ENCODE results near the gene MCF2L2. TPM values are rescaled to one million over a fixed set of nuclear protein-coding genes. Genes with fewer than 3 reads are reported as not detected.

Gene MCF2L2
- total RNA-seq, 3 donors from 2014 or later (not counting 1 experiment from before 2014, with no cell fraction given): 2.2 to 4.9 (median 2.7) TPM

DNA sequence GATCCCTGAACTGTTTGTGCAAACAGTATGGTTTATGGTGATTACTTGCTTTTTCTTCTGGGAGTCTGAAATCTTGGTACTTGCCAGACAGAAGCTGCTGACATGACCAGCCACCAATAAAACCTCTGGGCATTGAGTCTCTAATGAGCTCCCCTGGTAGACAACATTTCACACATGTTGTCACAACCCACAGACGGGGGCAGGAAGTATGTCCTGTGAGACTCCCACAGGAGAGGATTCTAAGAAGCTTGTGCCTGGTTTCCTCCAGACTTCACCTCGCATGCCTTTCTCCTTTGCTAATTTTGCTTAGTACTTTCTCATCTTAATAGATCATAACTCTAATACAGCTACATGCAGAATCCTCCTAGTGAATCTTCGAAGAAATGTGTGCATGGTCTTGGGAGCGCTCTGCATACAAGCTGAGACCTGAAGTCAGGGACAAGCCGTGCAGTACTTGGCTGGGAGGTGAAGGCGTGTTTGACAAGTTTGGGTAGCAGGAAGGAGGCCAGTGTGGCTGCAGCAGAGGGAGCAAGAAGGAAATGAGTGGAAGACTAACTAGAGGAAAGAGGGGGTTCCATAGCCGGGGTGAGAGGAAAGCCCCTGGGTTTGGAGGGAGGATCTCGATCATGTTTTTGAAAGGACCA is 126.4 kb downstream of the MCF2L2 start:
- Mint-ChIP-seq H3K4me3 (no peak overlapping the region), H3K9me3 (no peaks in the 10 kb centered on the region), H3K4me1 (peaks cover 21 to 23% of the 10 kb centered on the region in 2 donors), H3K27me3 (ENCODE audit: low read depth in 2 of 2) (peaks cover 0 to 5% of the 10 kb centered on the region in 2 donors), H3K27ac (no peak overlapping the region), H3K36me3 (no peaks in the 10 kb centered on the region)
- ATAC-seq: peak in 1 of 3 donors; percentile 68
- intact Hi-C loops (cut with micrococcal nuclease): no loop called here
- Histone ChIP-seq H3K4me3 (ENCODE audit: low read length) (no peak overlapping the region), H3K9me3 (ENCODE audit: control insufficient read depth, insufficient read depth, low read length) (no peaks in the 10 kb centered on the region), H3K4me1 (ENCODE audit: control insufficient read depth, insufficient read depth, low read length) (peaks cover 7% of the 10 kb centered on the region), H3K36me3 (ENCODE audit: control insufficient read depth, insufficient read depth, low read length) (no peaks in the 10 kb centered on the region), H3K27ac (ENCODE audit: low read length) (no peak overlapping the region), H3K27me3 (ENCODE audit: control insufficient read depth, insufficient read depth, low read length) (no peaks in the 10 kb centered on the region)
- TF ChIP-seq, protein P1, sequence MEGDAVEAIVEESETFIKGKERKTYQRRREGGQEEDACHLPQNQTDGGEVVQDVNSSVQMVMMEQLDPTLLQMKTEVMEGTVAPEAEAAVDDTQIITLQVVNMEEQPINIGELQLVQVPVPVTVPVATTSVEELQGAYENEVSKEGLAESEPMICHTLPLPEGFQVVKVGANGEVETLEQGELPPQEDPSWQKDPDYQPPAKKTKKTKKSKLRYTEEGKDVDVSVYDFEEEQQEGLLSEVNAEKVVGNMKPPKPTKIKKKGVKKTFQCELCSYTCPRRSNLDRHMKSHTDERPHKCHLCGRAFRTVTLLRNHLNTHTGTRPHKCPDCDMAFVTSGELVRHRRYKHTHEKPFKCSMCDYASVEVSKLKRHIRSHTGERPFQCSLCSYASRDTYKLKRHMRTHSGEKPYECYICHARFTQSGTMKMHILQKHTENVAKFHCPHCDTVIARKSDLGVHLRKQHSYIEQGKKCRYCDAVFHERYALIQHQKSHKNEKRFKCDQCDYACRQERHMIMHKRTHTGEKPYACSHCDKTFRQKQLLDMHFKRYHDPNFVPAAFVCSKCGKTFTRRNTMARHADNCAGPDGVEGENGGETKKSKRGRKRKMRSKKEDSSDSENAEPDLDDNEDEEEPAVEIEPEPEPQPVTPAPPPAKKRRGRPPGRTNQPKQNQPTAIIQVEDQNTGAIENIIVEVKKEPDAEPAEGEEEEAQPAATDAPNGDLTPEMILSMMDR (IDR thresholded peaks at IDR 0.05): no peak
- no peak for DNase-seq
- WGBS (ENCODE audit: insufficient coverage): 54% methylated on average over 8 of the region's 8 CpGs

DNA sequence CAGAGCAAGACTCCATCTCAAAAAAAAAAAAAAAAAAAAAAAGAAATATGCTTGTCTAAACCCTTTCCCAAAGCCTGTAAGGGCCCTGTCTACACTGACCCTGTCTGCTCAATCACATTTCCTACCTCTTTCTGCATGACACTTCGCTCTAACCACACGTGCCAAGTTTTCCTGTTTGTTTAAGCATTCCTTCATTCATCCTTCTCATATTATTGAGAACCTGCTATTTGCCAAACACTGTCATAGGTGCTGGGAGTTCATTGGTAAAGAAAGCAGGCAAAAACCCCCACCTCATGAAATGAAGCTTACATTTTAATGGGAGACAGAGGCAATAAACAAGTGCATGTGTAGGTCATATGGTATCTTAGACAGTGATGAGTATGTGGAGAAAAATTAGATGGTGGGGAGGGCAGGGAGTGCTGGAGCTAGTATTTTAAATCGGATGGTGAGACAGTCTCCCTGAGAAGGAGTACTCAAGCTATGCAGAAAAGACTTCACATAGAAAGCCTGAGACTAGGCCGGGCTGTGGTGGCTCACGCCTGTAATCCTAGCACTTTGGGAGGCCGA is 127.3 kb downstream of the MCF2L2 start:
- no peaks in the 10 kb centered on the region for H3K4me1 ChIP-seq (ENCODE audit: control insufficient read depth, insufficient read depth, low read length)
- no peaks in the 10 kb centered on the region for H3K9me3 ChIP-seq (ENCODE audit: control insufficient read depth, insufficient read depth, low read length)
- peaks cover 11 to 13% of the 10 kb centered on the region in 2 donors for H3K4me1 Mint-ChIP-seq
- ATAC-seq (no peak), DNase-seq (no peak)
- H3K4me3 Mint-ChIP-seq: no peak overlapping the region
- H3K36me3 Mint-ChIP-seq: no peaks in the 10 kb centered on the region
- no peak overlapping the region for H3K4me3 ChIP-seq (ENCODE audit: low read length)
- intact Hi-C loops (cut with micrococcal nuclease): no loop called here
- WGBS (ENCODE audit: insufficient coverage): 94% methylated on average over 6 of the region's 6 CpGs
- TF ChIP-seq, protein P1 (IDR thresholded peaks at IDR 0.05): no peak
- H3K27ac Mint-ChIP-seq: no peak overlapping the region
- H3K27ac ChIP-seq (ENCODE audit: low read length): no peak overlapping the region
- H3K27me3 Mint-ChIP-seq (ENCODE audit: low read depth in 2 of 2): peaks cover 0 to 5% of the 10 kb centered on the region in 2 donors
- H3K9me3 Mint-ChIP-seq: no peaks in the 10 kb centered on the region
- no peaks in the 10 kb centered on the region for H3K36me3 ChIP-seq (ENCODE audit: control insufficient read depth, insufficient read depth, low read length)
- no peaks in the 10 kb centered on the region for H3K27me3 ChIP-seq (ENCODE audit: control insufficient read depth, insufficient read depth, low read length)

DNA sequence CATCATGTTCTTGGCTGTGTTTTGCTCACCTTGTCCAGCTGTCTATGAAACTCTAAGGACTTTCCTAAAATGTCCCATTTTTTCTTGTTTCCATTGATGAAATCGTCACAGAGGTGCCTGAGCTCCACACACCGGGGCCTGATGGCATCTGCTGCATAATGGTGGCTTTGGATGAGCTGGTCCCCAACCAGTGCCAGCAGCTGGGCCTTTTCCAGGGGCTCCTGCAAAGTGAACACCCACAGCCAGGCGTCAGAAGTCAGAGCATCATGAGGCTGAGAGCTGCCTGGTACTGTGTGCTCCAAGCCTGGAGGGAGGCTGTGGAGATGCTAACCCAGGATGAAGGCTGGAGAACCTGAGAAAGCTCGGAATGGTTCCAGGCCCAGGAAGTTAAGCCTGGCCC is 128.4 kb downstream of the MCF2L2 start:
- 92% methylated on average over 4 of the region's 4 CpGs for WGBS (ENCODE audit: insufficient coverage)
- ATAC-seq: no peak

More for the DNA sequence above, 128.4 kb downstream of the MCF2L2 start:
- Histone ChIP-seq H3K36me3 (ENCODE audit: control insufficient read depth, insufficient read depth, low read length) (no peaks in the 10 kb centered on the region), H3K27ac (ENCODE audit: low read length) (no peak overlapping the region), H3K4me1 (ENCODE audit: control insufficient read depth, insufficient read depth, low read length) (no peaks in the 10 kb centered on the region), H3K4me3 (ENCODE audit: low read length) (no peak overlapping the region), H3K9me3 (ENCODE audit: control insufficient read depth, insufficient read depth, low read length) (no peaks in the 10 kb centered on the region), H3K27me3 (ENCODE audit: control insufficient read depth, insufficient read depth, low read length) (no peaks in the 10 kb centered on the region)
- H3K27me3 Mint-ChIP-seq (ENCODE audit: low read depth in 2 of 2): peaks cover 0 to 5% of the 10 kb centered on the region in 2 donors
- no peaks in the 10 kb centered on the region for H3K9me3 Mint-ChIP-seq
- no peak overlapping the region for H3K27ac Mint-ChIP-seq
- no peak for DNase-seq
- no peaks in the 10 kb centered on the region for H3K36me3 Mint-ChIP-seq
- intact Hi-C loops (cut with micrococcal nuclease): no loop called here
- peaks cover 11 to 13% of the 10 kb centered on the region in 2 donors for H3K4me1 Mint-ChIP-seq
- no peak overlapping the region for H3K4me3 Mint-ChIP-seq
- TF ChIP-seq, protein P1 (IDR thresholded peaks at IDR 0.05): no peak

Measured in natural killer cell (primary cell).